SK-N-SH treated with all-trans-retinoic acid at 6 μM for 48 hours (cell line): ENCODE results near the gene NPEPL1.

Experiments used
- ATAC-seq: fragments of 200-7000 bp; cut with Tn5 transposase; 3 replicates; pipeline ENCODE4 v1.9.1; 2020; ENCODE audit warnings: mild to moderate bottlenecking, moderate library complexity
- ARNTL ChIP-seq: fragments of 450-650 bp; formaldehyde crosslinking; IDR thresholded peaks from 2 replicates; pipeline ENCODE4 v1.5.0; 2020; ENCODE audit warnings: low read depth, mild to moderate bottlenecking, moderate library complexity, borderline replicate concordance
- BACH2 ChIP-seq: fragments of 250-450 bp; sonication (Bioruptor Pico); IDR thresholded peaks from 2 replicates; pipeline ENCODE4 v1.9.0; 2021; ENCODE audit warnings: mild to moderate bottlenecking, borderline replicate concordance
- CREB5 ChIP-seq: fragments of 250-450 bp; sonication (Bioruptor Pico); IDR thresholded peaks from 2 replicates; pipeline ENCODE4 v1.5.1; 2020; ENCODE audit warnings: low read depth, mild to moderate bottlenecking, moderate library complexity
- CSDC2 ChIP-seq: fragments of 250-450 bp; sonication (Bioruptor Pico); IDR thresholded peaks from 2 replicates; pipeline ENCODE4 v1.5.0; 2020; ENCODE audit warnings: mild to moderate bottlenecking, moderate library complexity
- ESRRG ChIP-seq: fragments of 250-450 bp; sonication (Bioruptor Pico); IDR thresholded peaks from 2 replicates; pipeline ENCODE4 v1.6.1; 2021; ENCODE audit warnings: mild to moderate bottlenecking
- GLIS3 ChIP-seq: fragments of 250-450 bp; sonication (Bioruptor Pico); IDR thresholded peaks from 2 replicates; pipeline ENCODE4 v1.5.0; 2020; ENCODE audit warnings: mild to moderate bottlenecking, moderate library complexity
- ISL1 ChIP-seq: fragments of 250-450 bp; sonication (Bioruptor Pico); IDR thresholded peaks from 2 replicates; pipeline ENCODE4 v2.1.2; 2022; ENCODE audit warnings: mild to moderate bottlenecking, moderate library complexity
- OSR1 ChIP-seq: fragments of 250-450 bp; sonication (Bioruptor Pico); IDR thresholded peaks from 2 replicates; pipeline ENCODE4 v1.8.0; 2022; ENCODE audit warnings: moderate library complexity, mild to moderate bottlenecking, inconsistent platforms
- PATZ1 ChIP-seq: fragments of 250-450 bp; sonication (Bioruptor Pico); IDR thresholded peaks from 2 replicates; pipeline ENCODE4 v1.8.0; 2020; ENCODE audit warnings: mild to moderate bottlenecking, moderate library complexity, borderline replicate concordance
- PPARA ChIP-seq: fragments of 250-450 bp; sonication (Bioruptor Pico); IDR thresholded peaks from 2 replicates; pipeline ENCODE4 v1.5.0; 2020; ENCODE audit warnings: mild to moderate bottlenecking, borderline replicate concordance
- RARB ChIP-seq: fragments of 250-450 bp; sonication (Bioruptor Pico); IDR thresholded peaks from 2 replicates; pipeline ENCODE4 v1.8.0; 2021; ENCODE audit warnings: mild to moderate bottlenecking, moderate library complexity
- SNAI2 ChIP-seq: fragments of 250-450 bp; sonication (Bioruptor Pico); IDR thresholded peaks from 2 replicates; pipeline ENCODE4 v1.5.0; 2020; ENCODE audit warnings: mild to moderate bottlenecking, moderate library complexity
- TCF4 ChIP-seq: fragments of 250-450 bp; sonication (Bioruptor Pico); IDR thresholded peaks from 2 replicates; pipeline ENCODE4 v1.8.0; 2021; ENCODE audit warnings: mild to moderate bottlenecking, moderate library complexity, borderline replicate concordance
- TOX ChIP-seq: fragments of 250-450 bp; sonication (Bioruptor Pico); IDR thresholded peaks from 2 replicates; pipeline ENCODE4 v1.8.0; 2021; ENCODE audit warnings: mild to moderate bottlenecking, moderate library complexity, borderline replicate concordance
- TSHZ2 ChIP-seq: fragments of 250-450 bp; sonication (Bioruptor Pico); IDR thresholded peaks from 2 replicates; pipeline ENCODE4 v1.5.0; 2020; ENCODE audit warnings: mild to moderate bottlenecking, moderate library complexity
- ZC3H10 ChIP-seq: fragments of 250-450 bp; sonication (Bioruptor Pico); IDR thresholded peaks from 2 replicates; pipeline ENCODE4 v1.5.1; 2021; ENCODE audit warnings: mild to moderate bottlenecking, moderate library complexity
- ZFP3 ChIP-seq: fragments of 250-450 bp; sonication (Bioruptor Pico); IDR thresholded peaks from 2 replicates; pipeline ENCODE4 v1.5.0; 2020; ENCODE audit warnings: mild to moderate bottlenecking, moderate library complexity
- ZFP30 ChIP-seq: fragments of 450-650 bp; formaldehyde crosslinking; IDR thresholded peaks from 2 replicates; pipeline ENCODE4 v1.5.0; 2022; ENCODE audit warnings: mild to moderate bottlenecking, moderate library complexity
- ZNF565 ChIP-seq: fragments of 450-650 bp; formaldehyde crosslinking; conservative IDR thresholded peaks from 2 replicates; pipeline ENCODE4 v1.5.0; 2020; ENCODE audit warnings: low read depth, mild to moderate bottlenecking, moderate library complexity
- ZNF70 ChIP-seq: fragments of 450-650 bp; formaldehyde crosslinking; IDR thresholded peaks from 2 replicates; pipeline ENCODE4 v1.5.0; 2020; ENCODE audit warnings: mild to moderate bottlenecking, moderate library complexity
- ZNF8 ChIP-seq: fragments of 450-650 bp; formaldehyde crosslinking; IDR thresholded peaks from 2 replicates; pipeline ENCODE4 v1.5.0; 2020; ENCODE audit warnings: mild to moderate bottlenecking, moderate library complexity
- TF ChIP-seq, protein P1 (sequence below): fragments of 250-450 bp; sonication (Bioruptor Pico); IDR thresholded peaks from 2 replicates; pipeline ENCODE4 v1.8.0; 2021; ENCODE audit warnings: low read depth, mild to moderate bottlenecking, moderate library complexity, borderline replicate concordance
- TF ChIP-seq, protein P2 (sequence below): fragments of 250-450 bp; sonication (Bioruptor Pico); IDR thresholded peaks from 2 replicates; pipeline ENCODE4 v1.5.1; 2021; ENCODE audit warnings: mild to moderate bottlenecking, moderate library complexity

The NPEPL1 gene

GRCh38 chr20:58660855-58661597, 31.6 kb upstream of the NPEPL1 start:
- no peak for TF ChIP-seq TSHZ2 (CRISPR knock-in tag)
- TF ChIP-seq OSR1 = no peak
- TF ChIP-seq ZNF565 (CRISPR knock-in tag) = no peak
- TF ChIP-seq ZNF70 (CRISPR knock-in tag) = no peak
- no peak for TF ChIP-seq ZFP30 (CRISPR knock-in tag)
- TF ChIP-seq PPARA (CRISPR knock-in tag) = no peak
- TF ChIP-seq TCF4 = no peak
- TF ChIP-seq RARB = no peak
- no peak for TF ChIP-seq ESRRG (CRISPR knock-in tag)
- no peak for TF ChIP-seq BACH2 (CRISPR knock-in tag)
- TF ChIP-seq GLIS3 (CRISPR knock-in tag) = no peak
- no peak for TF ChIP-seq CSDC2 (CRISPR knock-in tag)
- TF ChIP-seq ZC3H10 (CRISPR knock-in tag) = no peak
- TF ChIP-seq TOX (CRISPR knock-in tag) = no peak
- no peak for TF ChIP-seq ISL1
- TF ChIP-seq, protein P1, sequence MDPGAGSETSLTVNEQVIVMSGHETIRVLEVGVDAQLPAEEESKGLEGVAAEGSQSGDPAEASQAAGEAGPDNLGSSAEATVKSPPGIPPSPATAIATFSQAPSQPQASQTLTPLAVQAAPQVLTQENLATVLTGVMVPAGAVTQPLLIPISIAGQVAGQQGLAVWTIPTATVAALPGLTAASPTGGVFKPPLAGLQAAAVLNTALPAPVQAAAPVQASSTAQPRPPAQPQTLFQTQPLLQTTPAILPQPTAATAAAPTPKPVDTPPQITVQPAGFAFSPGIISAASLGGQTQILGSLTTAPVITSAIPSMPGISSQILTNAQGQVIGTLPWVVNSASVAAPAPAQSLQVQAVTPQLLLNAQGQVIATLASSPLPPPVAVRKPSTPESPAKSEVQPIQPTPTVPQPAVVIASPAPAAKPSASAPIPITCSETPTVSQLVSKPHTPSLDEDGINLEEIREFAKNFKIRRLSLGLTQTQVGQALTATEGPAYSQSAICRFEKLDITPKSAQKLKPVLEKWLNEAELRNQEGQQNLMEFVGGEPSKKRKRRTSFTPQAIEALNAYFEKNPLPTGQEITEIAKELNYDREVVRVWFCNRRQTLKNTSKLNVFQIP (CRISPR knock-in tag) = no peak
- no peak for TF ChIP-seq CREB5
- no peak for TF ChIP-seq PATZ1 (CRISPR knock-in tag)
- TF ChIP-seq, protein P2, sequence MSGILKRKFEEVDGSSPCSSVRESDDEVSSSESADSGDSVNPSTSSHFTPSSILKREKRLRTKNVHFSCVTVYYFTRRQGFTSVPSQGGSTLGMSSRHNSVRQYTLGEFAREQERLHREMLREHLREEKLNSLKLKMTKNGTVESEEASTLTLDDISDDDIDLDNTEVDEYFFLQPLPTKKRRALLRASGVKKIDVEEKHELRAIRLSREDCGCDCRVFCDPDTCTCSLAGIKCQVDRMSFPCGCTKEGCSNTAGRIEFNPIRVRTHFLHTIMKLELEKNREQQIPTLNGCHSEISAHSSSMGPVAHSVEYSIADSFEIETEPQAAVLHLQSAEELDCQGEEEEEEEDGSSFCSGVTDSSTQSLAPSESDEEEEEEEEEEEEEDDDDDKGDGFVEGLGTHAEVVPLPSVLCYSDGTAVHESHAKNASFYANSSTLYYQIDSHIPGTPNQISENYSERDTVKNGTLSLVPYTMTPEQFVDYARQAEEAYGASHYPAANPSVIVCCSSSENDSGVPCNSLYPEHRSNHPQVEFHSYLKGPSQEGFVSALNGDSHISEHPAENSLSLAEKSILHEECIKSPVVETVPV = no peak
- ATAC-seq = no peak

- no peak for ATAC-seq
- no peak for TF ChIP-seq ZFP30 (CRISPR knock-in tag)
- no peak for TF ChIP-seq ARNTL (CRISPR knock-in tag)
- no peak for TF ChIP-seq SNAI2 (CRISPR knock-in tag)
- no peak for TF ChIP-seq PATZ1 (CRISPR knock-in tag)
- no peak for TF ChIP-seq TOX (CRISPR knock-in tag)
- TF ChIP-seq ZNF8 (CRISPR knock-in tag) = no peak
- no peak for TF ChIP-seq TCF4
- no peak for TF ChIP-seq PPARA (CRISPR knock-in tag)
- TF ChIP-seq, protein P1 (CRISPR knock-in tag) = no peak
- TF ChIP-seq CREB5 = no peak
- no peak for TF ChIP-seq ISL1
- no peak for TF ChIP-seq ZNF565 (CRISPR knock-in tag)
- no peak for TF ChIP-seq GLIS3 (CRISPR knock-in tag)
- no peak for TF ChIP-seq OSR1
- TF ChIP-seq ESRRG (CRISPR knock-in tag) = no peak
- no peak for TF ChIP-seq ZFP3
- TF ChIP-seq ZC3H10 (CRISPR knock-in tag) = no peak
These were observed 30.8 kb upstream of the NPEPL1 start for GRCh38 chr20:58661598-58662473.
